Measurements from ENCODE around the gene MESP1. TPM values are rescaled to one million over a fixed set of nuclear protein-coding genes. Genes with fewer than 3 reads are reported as not detected.

The MESP1 gene
- total and polyA plus RNA-seq, 2 of the 13 experiments (the other 11 are each of a cell fraction or from before 2014, with no cell fraction given) = not detected

DNA sequence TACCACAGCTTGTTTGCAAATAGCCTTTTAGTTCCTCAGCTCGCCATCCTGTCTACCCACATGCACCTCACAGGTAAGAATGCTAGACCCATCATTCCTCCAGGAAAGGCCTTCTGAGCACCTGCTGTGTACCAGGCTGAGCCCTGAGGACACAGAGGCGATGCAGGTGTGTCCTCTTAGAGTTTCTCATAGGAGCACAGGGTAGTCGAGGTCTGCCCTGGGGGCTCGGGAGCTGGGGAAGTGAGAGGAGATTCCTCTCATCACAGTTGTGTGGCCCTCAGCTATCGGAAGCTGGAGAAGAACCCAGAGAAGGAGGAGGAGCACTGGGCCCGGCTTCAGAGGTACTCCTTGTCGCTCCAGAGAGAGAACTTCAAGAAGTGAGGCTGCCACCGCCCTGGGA is 8.0 kb downstream of the MESP1 start:
- FAIRE-seq = no peak
- POLR2A ChIA-PET = no interaction called here
- 24% methylated on average over 5 of the region's 8 CpGs for WGBS (ENCODE audit: low lambda C conversion rate)
- H3K27ac ChIP-seq (ENCODE audit: extremely low read length, insufficient read depth, low read length) = no peak overlapping the region
- no peaks in the 10 kb centered on the region for H3K36me3 ChIP-seq (replicated peaks in 1 of 2; ENCODE audit: control insufficient read depth in 1 of 2, insufficient read depth in 2 of 2, low read length in 2 of 2)
- H3K4me1 ChIP-seq (ENCODE audit: insufficient read depth, low read length) = no peaks in the 10 kb centered on the region
- H3K27me3 ChIP-seq (ENCODE audit: control insufficient read depth in 1 of 2, insufficient read depth in 2 of 2, low read length in 2 of 2) = peaks cover 3 to 31% of the 10 kb centered on the region in 2 experiments; a peak in 4 of 5 replicates
- H3K9me3 ChIP-seq (ENCODE audit: low read length) = no peaks in the 10 kb centered on the region
- intact Hi-C loops (cut with micrococcal nuclease; ENCODE audit: unreplicated experiment) (no loop called here), in situ Hi-C loops (cut with HindIII; ENCODE audit: extremely low pct_ligation_motif_present, low pct_unique_long_range_greater_than_20kb) (loop anchor here (25.0 kb wide), 1 partner anchor 344 kb away; no protein-coding TSS in a partner anchor)
- no peak for ATAC-seq
- TF ChIP-seq, protein P1, sequence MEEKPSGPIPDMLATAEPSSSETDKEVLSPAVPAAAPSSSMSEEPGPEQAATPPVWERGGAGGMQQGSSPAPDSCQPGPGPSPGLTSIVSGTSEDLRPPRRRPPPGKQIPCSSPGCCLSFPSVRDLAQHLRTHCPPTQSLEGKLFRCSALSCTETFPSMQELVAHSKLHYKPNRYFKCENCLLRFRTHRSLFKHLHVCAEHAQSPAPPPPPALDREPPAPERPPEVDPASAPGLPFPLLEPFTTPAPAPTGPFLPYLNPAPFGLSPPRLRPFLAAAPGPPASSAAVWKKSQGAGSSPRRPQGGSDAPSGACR (CRISPR knock-in tag; IDR thresholded peaks at IDR 0.05) = no peak
- TF ChIP-seq ZNF816 (CRISPR knock-in tag; IDR thresholded peaks at IDR 0.05; ENCODE audit: borderline replicate concordance) (no peak), SALL2 (CRISPR knock-in tag; IDR thresholded peaks at IDR 0.05) (no peak), ISX (CRISPR knock-in tag; conservative IDR thresholded peaks at IDR 0.05) (no peak), ATM (IDR thresholded peaks at IDR 0.05; ENCODE audit: borderline replicate concordance) (no peak), FOXK2 (IDR thresholded peaks at IDR 0.05) (no peak), ZNF329 (CRISPR knock-in tag; IDR thresholded peaks at IDR 0.05; ENCODE audit: low read depth) (no peak), ZNF644 (CRISPR knock-in tag; IDR thresholded peaks at IDR 0.05; ENCODE audit: low read depth) (no peak), ZIK1 (CRISPR knock-in tag; IDR thresholded peaks at IDR 0.05; ENCODE audit: borderline replicate concordance, low read depth) (no peak), ELF4 (CRISPR knock-in tag; IDR thresholded peaks at IDR 0.05; ENCODE audit: borderline replicate concordance) (no peak), CHD2 (IDR thresholded peaks at IDR 0.05; ENCODE audit: low read depth, low read length) (no peak)
- TF ChIP-seq, protein P2, sequence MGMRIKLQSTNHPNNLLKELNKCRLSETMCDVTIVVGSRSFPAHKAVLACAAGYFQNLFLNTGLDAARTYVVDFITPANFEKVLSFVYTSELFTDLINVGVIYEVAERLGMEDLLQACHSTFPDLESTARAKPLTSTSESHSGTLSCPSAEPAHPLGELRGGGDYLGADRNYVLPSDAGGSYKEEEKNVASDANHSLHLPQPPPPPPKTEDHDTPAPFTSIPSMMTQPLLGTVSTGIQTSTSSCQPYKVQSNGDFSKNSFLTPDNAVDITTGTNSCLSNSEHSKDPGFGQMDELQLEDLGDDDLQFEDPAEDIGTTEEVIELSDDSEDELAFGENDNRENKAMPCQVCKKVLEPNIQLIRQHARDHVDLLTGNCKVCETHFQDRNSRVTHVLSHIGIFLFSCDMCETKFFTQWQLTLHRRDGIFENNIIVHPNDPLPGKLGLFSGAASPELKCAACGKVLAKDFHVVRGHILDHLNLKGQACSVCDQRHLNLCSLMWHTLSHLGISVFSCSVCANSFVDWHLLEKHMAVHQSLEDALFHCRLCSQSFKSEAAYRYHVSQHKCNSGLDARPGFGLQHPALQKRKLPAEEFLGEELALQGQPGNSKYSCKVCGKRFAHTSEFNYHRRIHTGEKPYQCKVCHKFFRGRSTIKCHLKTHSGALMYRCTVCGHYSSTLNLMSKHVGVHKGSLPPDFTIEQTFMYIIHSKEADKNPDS (CRISPR knock-in tag; IDR thresholded peaks at IDR 0.05) = no peak
- no TSS peak for BruUV-seq (replicated peaks)
- H2AFZ ChIP-seq (ENCODE audit: low read length) = no peak overlapping the region
- no peak overlapping the region for H3K4me3 ChIP-seq (replicated peaks in 1 of 3; ENCODE audit: insufficient read depth in 1 of 3, low read depth in 2 of 3, low read length in 3 of 3)
- no peaks in the 10 kb centered on the region for H4K20me1 ChIP-seq (ENCODE audit: insufficient read depth, low read length)
- no peak overlapping the region for H3K9ac ChIP-seq (ENCODE audit: insufficient read depth, low read depth, low read length)
- H3K79me2 ChIP-seq (ENCODE audit: insufficient read depth, low read length) = no peaks in the 10 kb centered on the region
- H3K4me2 ChIP-seq (ENCODE audit: low read depth, low read length) = no peak overlapping the region
- CTCF ChIA-PET (ENCODE audit: low intra/inter-chr PET ratio, low total read pairs) = no interaction called here
- no peak for DNase-seq (ENCODE audit: low spot score)

All from HepG2 (cell line).